Activated CD4-positive, alpha-beta memory T cell treated with anti-CD3 and anti-CD28 coated beads for 36 hours (primary cell): ENCODE data around the gene SETD1A. TPM values are rescaled to one million over a fixed set of nuclear protein-coding genes. Genes with fewer than 3 reads are reported as not detected.

Experiments used
- CTCF ChIA-PET: fragments of 350-600 bp; sonication (Branson Sonifier 250); formaldehyde crosslinking; loops from one replicate; lab custom pipeline; 2021; ENCODE audit warnings: antibody characterized with exemption, inconsistent platforms; lab: Charles Lee
- POLR2A ChIA-PET: fragments of 350-600 bp; sonication (Branson Sonifier 250); formaldehyde crosslinking; loops from one replicate; lab custom pipeline; 2021; ENCODE audit warnings: antibody characterized with exemption; lab: Charles Lee
- DNase-seq: peaks from one replicate; pipeline ENCODE4 v3.0.0-alpha.2; 2020
- H3K27ac Mint-ChIP-seq: one replicate; pipeline ENCODE4 v1.8.0; 2021; ENCODE audit warnings: mixed read lengths
- H3K27me3 Mint-ChIP-seq: one replicate; pipeline ENCODE4 v1.8.0; 2021; ENCODE audit warnings: mixed read lengths
- H3K36me3 Mint-ChIP-seq: one replicate; pipeline ENCODE4 v1.8.0; 2021; ENCODE audit warnings: mixed read lengths
- H3K4me1 Mint-ChIP-seq: one replicate; pipeline ENCODE4 v1.8.0; 2021; ENCODE audit warnings: low read depth, mixed read lengths
- H3K4me3 Mint-ChIP-seq: one replicate; pipeline ENCODE4 v1.8.0; 2021; ENCODE audit warnings: mild to moderate bottlenecking, mixed read lengths
- H3K9me3 Mint-ChIP-seq: one replicate; pipeline ENCODE4 v1.8.0; 2021; ENCODE audit warnings: mixed read lengths
- intact Hi-C: fragments of 100-400 bp; cut with micrococcal nuclease; formaldehyde crosslinking; loops from one replicate; pipeline ENCODE4 v1.15.1; 2023
- total RNA-seq, 2 experiments: library from RNA; stranded (reverse); gene quantifications; one replicate each; pipeline ENCODE4 v1.2.3, GENCODE V29; 2021

Gene SETD1A
- total RNA-seq, 2 experiments from 2014 or later: 16.4 to 17.4 TPM

GRCh38 chr16:30984669-30985400 is 27.3 kb downstream of the SETD1A start, which contains the start of gene HSD3B7:
HSD3B7 (plus strand) TSS chr16:30985207; CDS start chr16:30985659, 452 bp downstream.
- Mint-ChIP-seq H3K9me3 (no peaks in the 10 kb centered on the region), H3K4me3 (no peak within 1 kb of the TSS), H3K27ac (no peak within 1 kb of the TSS), H3K36me3 (peaks cover 11% of the 10 kb centered on the region), H3K4me1 (no peaks in the 10 kb centered on the region), H3K27me3 (no peaks in the 10 kb centered on the region)
- ChIA-PET POLR2A (no interaction called here), CTCF (interaction anchor here (0.7 to 3.8 kb wide), 33 partner anchors 8 to 883 kb away, joined by 3 to 37 read pairs (median 5); partner anchors contain the start of genes KAT8, STX4, VKORC1 and ZNF646)
- intact Hi-C loops: loop anchor here (2.0 to 10.0 kb wide), 2 partner anchors 110 to 460 kb away; partner anchors contain the start of genes VKORC1 and ZNF843
- DNase-seq: peak; percentile 88

- Mint-ChIP-seq H3K27ac (no peak overlapping the region), H3K36me3 (peaks cover 6% of the 10 kb centered on the region), H3K27me3 (no peaks in the 10 kb centered on the region), H3K9me3 (no peaks in the 10 kb centered on the region), H3K4me1 (no peaks in the 10 kb centered on the region), H3K4me3 (no peak overlapping the region)
- peak; percentile 24 for DNase-seq
- intact Hi-C loops: loop anchor here (2.0 to 10.0 kb wide), 2 partner anchors 109 to 459 kb away; partner anchors contain the start of genes VKORC1 and ZNF843
- ChIA-PET POLR2A (no interaction called here), CTCF (interaction anchor here (0.7 to 3.8 kb wide), 25 partner anchors 10 to 882 kb away, joined by 3 to 37 read pairs (median 5); partner anchors contain the start of genes KAT8, STX4, VKORC1 and ZNF646)
These were observed 28.0 kb downstream of the SETD1A start for GRCh38 chr16:30985401-30986128.

- DNase-seq: no peak
- H3K4me1 Mint-ChIP-seq: no peaks in the 10 kb centered on the region
- H3K27me3 Mint-ChIP-seq: no peaks in the 10 kb centered on the region
- no peaks in the 10 kb centered on the region for H3K9me3 Mint-ChIP-seq
- ChIA-PET CTCF (interaction anchor here (1.2 to 3.8 kb wide), 13 partner anchors 12 to 882 kb away, joined by 3 to 37 read pairs (median 7); partner anchors contain the start of genes VKORC1, ZNF646, ZNF668 and ZNF843), POLR2A (no interaction called here)
- intact Hi-C loops: loop anchor here (10.0 kb wide), 1 partner anchor 458 kb away; the partner anchor contains the start of gene ZNF843
- no peak overlapping the region for H3K4me3 Mint-ChIP-seq
- H3K27ac Mint-ChIP-seq: no peak overlapping the region
- peaks cover 4% of the 10 kb centered on the region for H3K36me3 Mint-ChIP-seq
These were observed 28.8 kb downstream of the SETD1A start for GRCh38 chr16:30986129-30986991.

GRCh38 chr16:30987581-30988190 is 30.1 kb downstream of the SETD1A start:
- intact Hi-C loops: loop anchor here (10.0 kb wide), 1 partner anchor 457 kb away; the partner anchor contains the start of gene ZNF843
- Mint-ChIP-seq H3K4me3 (no peak overlapping the region), H3K27me3 (no peaks in the 10 kb centered on the region), H3K27ac (no peak overlapping the region), H3K9me3 (no peaks in the 10 kb centered on the region), H3K4me1 (no peaks in the 10 kb centered on the region), H3K36me3 (peaks cover 2% of the 10 kb centered on the region)
- CTCF ChIA-PET: no interaction called here
- no peak for DNase-seq
- POLR2A ChIA-PET: no interaction called here

GRCh38 chr16:30989469-30990047 is 32.0 kb downstream of the SETD1A start:
- POLR2A ChIA-PET: no interaction called here
- CTCF ChIA-PET: no interaction called here
- no peak overlapping the region for H3K27ac Mint-ChIP-seq
- no peaks in the 10 kb centered on the region for H3K9me3 Mint-ChIP-seq
- intact Hi-C loops: loop anchor here (10.0 kb wide), 2 partner anchors 455 to 875 kb away; partner anchors contain the start of gene ZNF843
- peaks cover 3% of the 10 kb centered on the region for H3K4me1 Mint-ChIP-seq
- peaks cover under 1% of the 10 kb centered on the region for H3K27me3 Mint-ChIP-seq
- H3K36me3 Mint-ChIP-seq: no peaks in the 10 kb centered on the region
- H3K4me3 Mint-ChIP-seq: no peak overlapping the region
- no peak for DNase-seq

GRCh38 chr16:30990105-30990504 is 32.6 kb downstream of the SETD1A start:
- peaks cover 5% of the 10 kb centered on the region for H3K4me1 Mint-ChIP-seq
- CTCF ChIA-PET: no interaction called here
- H3K27ac Mint-ChIP-seq: no peak overlapping the region
- DNase-seq: no peak
- intact Hi-C loops: loop anchor here (10.0 kb wide), 1 partner anchor 875 kb away; no protein-coding TSS in a partner anchor
- H3K36me3 Mint-ChIP-seq: no peaks in the 10 kb centered on the region
- no peak overlapping the region for H3K4me3 Mint-ChIP-seq
- POLR2A ChIA-PET: no interaction called here
- no peaks in the 10 kb centered on the region for H3K9me3 Mint-ChIP-seq
- H3K27me3 Mint-ChIP-seq: peaks cover 1% of the 10 kb centered on the region

GRCh38 chr16:30991052-30991451 is 33.5 kb downstream of the SETD1A start:
- no peak for DNase-seq
- no peaks in the 10 kb centered on the region for H3K36me3 Mint-ChIP-seq
- H3K4me1 Mint-ChIP-seq: peaks cover 5% of the 10 kb centered on the region
- ChIA-PET POLR2A (interaction anchor here (0.6 kb wide), 1 partner anchor 107 kb away, joined by 3 read pairs; no protein-coding TSS in a partner anchor), CTCF (no interaction called here)
- intact Hi-C loops: loop anchor here (10.0 kb wide), 1 partner anchor 874 kb away; no protein-coding TSS in a partner anchor
- no peaks in the 10 kb centered on the region for H3K9me3 Mint-ChIP-seq
- no peak overlapping the region for H3K4me3 Mint-ChIP-seq
- H3K27me3 Mint-ChIP-seq: peaks cover 1% of the 10 kb centered on the region
- no peak overlapping the region for H3K27ac Mint-ChIP-seq

- H3K27me3 Mint-ChIP-seq: peaks cover 1% of the 10 kb centered on the region
- ChIA-PET CTCF (no interaction called here), POLR2A (no interaction called here)
- H3K27ac Mint-ChIP-seq: no peak overlapping the region
- H3K36me3 Mint-ChIP-seq: no peaks in the 10 kb centered on the region
- H3K4me1 Mint-ChIP-seq: peaks cover 12% of the 10 kb centered on the region
- intact Hi-C loops: loop anchor here (10.0 kb wide), 1 partner anchor 872 kb away; no protein-coding TSS in a partner anchor
- no peak for DNase-seq
- H3K4me3 Mint-ChIP-seq: no peak overlapping the region
- H3K9me3 Mint-ChIP-seq: no peaks in the 10 kb centered on the region
These were observed 34.8 kb downstream of the SETD1A start for GRCh38 chr16:30992276-30992780.

- intact Hi-C loops: loop anchor here (10.0 kb wide), 1 partner anchor 872 kb away; no protein-coding TSS in a partner anchor
- ChIA-PET CTCF (interaction anchor here (0.7 to 1.2 kb wide), 3 partner anchors 8 to 149 kb away, joined by 3 to 6 read pairs (median 3); partner anchors contain the start of gene HSD3B7), POLR2A (no interaction called here)
- no peaks in the 10 kb centered on the region for H3K9me3 Mint-ChIP-seq
- no peak overlapping the region for H3K4me3 Mint-ChIP-seq
- DNase-seq: no peak
- peaks cover 12% of the 10 kb centered on the region for H3K4me1 Mint-ChIP-seq
- H3K36me3 Mint-ChIP-seq: no peaks in the 10 kb centered on the region
- no peak overlapping the region for H3K27ac Mint-ChIP-seq
- H3K27me3 Mint-ChIP-seq: peaks cover 1% of the 10 kb centered on the region
These were observed 35.6 kb downstream of the SETD1A start for GRCh38 chr16:30992931-30993816.
